VCaP (cell line): Measurements from ENCODE around the gene CTSC.
"Not testable (repeated sequence)": the region's sequence is repeated elsewhere in the genome, so short reads cannot be mapped to it uniquely, and the experiment has no call there.

Experiments
- H3K27ac ChIP-seq: fragments of 450-650 bp; 2 replicates; pipeline ENCODE4 v1.5.1; 2017
- TF ChIP-seq, protein P1 (sequence below): fragments of 450-650 bp; conservative IDR thresholded peaks from 2 replicates; pipeline ENCODE4 v1.5.1; 2017; ENCODE audit warnings: mild to moderate bottlenecking, moderate library complexity

CTSC gene

DNA sequence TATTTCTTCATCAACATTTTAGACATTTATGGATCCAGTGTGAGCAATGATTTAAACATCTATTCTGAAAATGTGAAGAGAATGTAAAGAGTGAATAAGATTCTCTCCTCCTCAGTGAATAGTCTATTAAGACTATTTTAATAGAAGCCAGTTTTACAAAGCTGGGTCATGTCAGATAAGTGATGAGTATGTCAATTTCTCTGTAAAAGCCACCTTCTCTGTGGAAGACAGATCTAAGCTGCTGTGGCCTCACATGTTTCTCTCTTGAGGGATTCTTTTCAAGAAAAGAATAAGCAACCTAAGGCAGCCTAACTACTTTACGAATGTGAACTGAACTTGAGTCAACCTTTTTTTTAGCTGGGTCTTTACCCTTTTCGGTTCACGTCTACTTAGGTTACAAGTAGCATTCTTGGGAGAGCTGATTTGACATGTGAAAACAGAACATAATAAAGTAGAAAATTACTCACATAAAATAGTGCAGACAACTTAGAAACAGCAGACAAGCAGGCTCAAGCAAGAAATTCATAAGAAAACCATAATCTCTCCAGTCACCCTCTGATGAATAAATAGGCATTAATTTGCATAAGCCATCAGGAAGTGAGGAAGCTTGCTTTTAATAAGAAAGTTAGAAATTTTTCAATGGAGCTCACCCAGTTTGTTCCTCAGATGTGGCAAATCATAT is 9.9 kb downstream of the CTSC start:
- TF ChIP-seq, protein P1, sequence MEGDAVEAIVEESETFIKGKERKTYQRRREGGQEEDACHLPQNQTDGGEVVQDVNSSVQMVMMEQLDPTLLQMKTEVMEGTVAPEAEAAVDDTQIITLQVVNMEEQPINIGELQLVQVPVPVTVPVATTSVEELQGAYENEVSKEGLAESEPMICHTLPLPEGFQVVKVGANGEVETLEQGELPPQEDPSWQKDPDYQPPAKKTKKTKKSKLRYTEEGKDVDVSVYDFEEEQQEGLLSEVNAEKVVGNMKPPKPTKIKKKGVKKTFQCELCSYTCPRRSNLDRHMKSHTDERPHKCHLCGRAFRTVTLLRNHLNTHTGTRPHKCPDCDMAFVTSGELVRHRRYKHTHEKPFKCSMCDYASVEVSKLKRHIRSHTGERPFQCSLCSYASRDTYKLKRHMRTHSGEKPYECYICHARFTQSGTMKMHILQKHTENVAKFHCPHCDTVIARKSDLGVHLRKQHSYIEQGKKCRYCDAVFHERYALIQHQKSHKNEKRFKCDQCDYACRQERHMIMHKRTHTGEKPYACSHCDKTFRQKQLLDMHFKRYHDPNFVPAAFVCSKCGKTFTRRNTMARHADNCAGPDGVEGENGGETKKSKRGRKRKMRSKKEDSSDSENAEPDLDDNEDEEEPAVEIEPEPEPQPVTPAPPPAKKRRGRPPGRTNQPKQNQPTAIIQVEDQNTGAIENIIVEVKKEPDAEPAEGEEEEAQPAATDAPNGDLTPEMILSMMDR: no peak
- no peak overlapping the region for H3K27ac ChIP-seq

DNA sequence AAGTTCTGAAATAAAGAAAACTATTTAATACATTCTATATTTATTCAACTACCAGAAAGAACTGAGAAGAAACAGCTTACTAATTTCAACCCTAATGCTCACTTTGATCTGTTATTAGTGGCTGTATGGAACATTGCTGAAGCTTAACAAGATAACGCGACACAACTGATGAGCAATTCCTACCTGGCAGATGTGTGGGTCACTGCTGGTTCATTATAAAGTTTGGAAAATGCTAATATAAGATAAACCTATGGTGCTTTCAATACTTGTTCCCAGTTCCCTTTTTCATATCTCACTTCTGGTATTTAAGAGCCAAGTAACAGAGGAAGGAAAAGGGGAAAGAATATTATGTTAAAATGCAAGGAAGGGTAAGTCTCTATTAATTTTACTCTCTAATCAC is 10.5 kb downstream of the CTSC start:
- TF ChIP-seq, protein P1: no peak
- H3K27ac ChIP-seq: no peak overlapping the region

DNA sequence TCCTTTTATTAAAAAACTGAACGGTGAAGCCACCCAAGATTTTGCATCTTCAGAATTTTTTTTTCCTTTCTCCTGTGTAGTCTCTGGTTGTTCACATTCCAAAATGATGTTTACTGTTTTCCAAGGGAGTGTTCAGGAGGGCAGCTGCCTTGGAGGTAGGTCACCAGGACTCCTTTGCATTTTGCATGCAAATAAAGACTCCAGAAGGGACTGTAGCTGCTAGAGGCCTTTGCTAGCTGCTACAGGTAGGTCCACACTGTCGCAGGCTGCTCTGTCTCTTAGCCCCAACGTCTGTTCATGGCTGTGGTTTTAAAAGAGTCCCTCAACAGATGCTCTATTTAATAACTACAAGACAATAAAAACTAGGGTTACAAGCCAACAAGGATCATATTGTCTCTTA is 11.4 kb downstream of the CTSC start:
- no peak overlapping the region for H3K27ac ChIP-seq
- TF ChIP-seq, protein P1: no peak

DNA sequence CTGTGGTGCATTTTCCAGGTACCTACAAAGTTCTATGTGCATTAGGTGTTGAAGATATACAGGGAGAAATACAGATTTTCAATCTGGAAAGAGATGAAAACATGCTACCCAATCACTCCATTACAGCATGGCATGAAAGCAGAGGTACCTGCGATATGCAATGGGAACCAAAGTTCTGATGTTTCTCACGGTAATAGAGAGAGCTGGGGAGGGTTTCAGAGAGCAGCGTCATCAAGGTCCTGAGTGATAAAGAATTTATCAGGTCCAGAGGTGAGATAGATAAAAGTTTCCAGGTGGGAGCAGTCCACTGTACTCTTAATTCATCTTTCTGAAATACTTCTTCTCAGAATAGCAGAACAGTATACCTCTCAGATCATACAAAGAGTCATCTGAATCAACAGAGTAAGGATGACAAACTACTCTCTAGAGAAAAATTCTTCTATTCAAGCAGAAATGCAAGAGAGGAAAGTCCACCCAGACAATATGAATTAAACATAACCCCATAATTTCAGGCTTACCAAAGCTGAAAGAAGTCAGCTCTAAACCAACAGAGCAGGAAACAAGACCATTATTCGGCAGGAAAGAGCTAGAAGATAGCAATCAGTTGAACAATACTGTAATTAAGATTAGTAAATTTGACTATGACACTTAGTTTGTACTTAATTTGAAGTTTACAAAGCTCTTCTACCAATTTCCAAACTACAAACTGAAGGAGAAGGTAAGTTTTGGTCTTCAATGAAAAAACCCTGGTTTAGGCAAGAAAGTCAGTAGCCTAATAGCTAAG is 12.8 kb downstream of the CTSC start:
- TF ChIP-seq, protein P1: no peak
- no peak overlapping the region for H3K27ac ChIP-seq

DNA sequence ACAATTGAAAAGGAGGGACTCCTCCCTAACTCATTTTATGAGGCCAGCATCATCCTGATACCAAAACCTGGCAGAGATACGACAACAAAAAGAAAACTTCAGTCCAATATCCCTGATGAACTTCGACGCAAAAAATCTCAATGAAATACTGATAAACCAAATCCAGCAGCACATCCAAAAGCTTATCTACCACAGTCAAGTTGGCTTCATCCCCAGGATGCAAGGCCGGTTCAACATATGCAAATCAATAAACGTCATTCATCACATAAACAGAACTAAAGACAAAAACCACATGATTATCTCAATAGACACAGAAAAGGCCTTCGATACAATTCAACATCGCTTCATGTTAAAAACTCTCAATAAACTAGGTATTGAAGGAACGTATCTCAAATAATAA is 14.7 kb downstream of the CTSC start:
- not testable (repeated sequence) for H3K27ac ChIP-seq

DNA sequence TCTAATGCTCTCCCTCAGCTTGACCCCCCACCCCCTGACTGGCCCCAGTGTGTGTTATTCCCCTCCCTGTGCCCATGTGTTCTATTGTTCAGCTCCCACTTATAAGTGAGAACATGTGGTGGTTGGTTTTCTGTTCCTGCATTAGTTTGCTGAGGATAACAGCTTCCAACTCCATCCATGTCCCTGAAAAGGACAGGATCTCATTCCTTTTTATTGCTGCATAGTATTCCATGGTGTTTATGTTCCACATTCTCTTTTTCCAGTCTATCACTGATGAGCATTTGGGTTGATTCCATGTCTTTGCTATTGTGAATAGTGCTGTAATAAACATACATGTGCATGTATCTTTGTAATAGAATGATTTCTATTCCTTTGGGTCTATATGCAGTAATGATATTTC is 16.1 kb downstream of the CTSC start:
- H3K27ac ChIP-seq: not testable (repeated sequence)

DNA sequence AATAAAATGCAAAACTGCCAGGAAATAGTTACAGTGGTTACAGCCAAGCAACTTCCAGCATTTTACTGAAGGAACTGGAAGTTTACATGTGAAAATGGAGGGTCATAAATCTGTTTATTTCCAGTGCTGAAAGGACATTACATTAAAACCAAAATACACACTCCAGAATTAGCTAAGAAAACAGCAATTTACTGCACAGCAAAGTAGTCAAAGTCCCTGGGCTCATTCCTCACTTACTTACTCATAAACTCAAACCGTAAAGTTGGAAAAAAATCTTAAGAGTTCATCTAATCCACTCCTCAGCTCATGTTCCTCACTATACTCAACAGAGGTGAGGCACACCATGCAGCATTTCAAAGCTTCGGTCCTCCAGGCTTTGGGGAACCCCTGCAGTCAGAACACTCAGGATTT is 17.4 kb downstream of the CTSC start:
- H3K27ac ChIP-seq: no peak overlapping the region
- TF ChIP-seq, protein P1: no peak

DNA sequence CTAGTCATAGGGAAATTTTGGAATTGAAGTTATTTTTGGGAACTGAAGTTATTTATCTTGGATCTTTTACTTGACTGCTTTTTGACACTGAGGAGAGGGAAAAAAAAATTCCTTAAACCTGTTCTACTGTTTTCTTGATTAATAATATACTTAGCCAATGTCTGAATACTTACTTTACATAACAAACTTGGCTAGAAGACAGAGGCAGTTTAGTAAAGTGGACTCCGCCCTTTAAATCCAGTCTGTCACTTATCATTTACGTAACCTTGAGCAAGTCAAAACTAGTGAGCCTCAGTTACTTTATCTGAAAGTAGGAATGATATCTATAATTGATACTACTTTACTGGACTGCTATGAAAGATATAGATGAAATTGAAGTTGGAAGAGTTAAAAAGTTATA is 19.5 kb downstream of the CTSC start:
- H3K27ac ChIP-seq: no peak overlapping the region
- TF ChIP-seq, protein P1: no peak
